ENCODE results near the gene DRAM2.

Gene DRAM2

GRCh38 chr1:111139956-111140679, at the start of gene DRAM2, which contains the start of gene CEPT1:
Gene DRAM2 (minus strand): TSS chr1:111140093. CDS start chr1:111131554, 8,539 bp downstream.
Gene CEPT1 (plus strand): TSS chr1:111140223. CDS start chr1:111147715, 7,492 bp downstream.
- peak within 1 kb of the TSS; percentile 87 for H3K4me3 ChIP-seq (ENCODE audit: low read length)
- DNase-seq (ENCODE audit: low read depth) = peak; percentile 96
- no peak for TF ChIP-seq CTCF (conservative IDR thresholded peaks at IDR 0.05; ENCODE audit: low read length)

- DNase-seq (ENCODE audit: low read depth) = no peak
- no peak overlapping the region for H3K4me3 ChIP-seq (ENCODE audit: low read length)
- no peak for TF ChIP-seq CTCF (conservative IDR thresholded peaks at IDR 0.05; ENCODE audit: low read length)
Measured at GRCh38 chr1:111184663-111185062, 44.8 kb upstream of the DRAM2 start.

GRCh38 chr1:111183308-111184069, 43.6 kb upstream of the DRAM2 start:
- TF ChIP-seq CTCF (conservative IDR thresholded peaks at IDR 0.05; ENCODE audit: low read length) = no peak
- no peak for DNase-seq (ENCODE audit: low read depth)
- H3K4me3 ChIP-seq (ENCODE audit: low read length) = no peak overlapping the region

GRCh38 chr1:111182052-111182451, 42.2 kb upstream of the DRAM2 start:
- H3K4me3 ChIP-seq (ENCODE audit: low read length) = no peak overlapping the region
- TF ChIP-seq CTCF (conservative IDR thresholded peaks at IDR 0.05; ENCODE audit: low read length) = no peak
- no peak for DNase-seq (ENCODE audit: low read depth)

- DNase-seq (ENCODE audit: low read depth) = no peak
- no peak overlapping the region for H3K4me3 ChIP-seq (ENCODE audit: low read length)
- TF ChIP-seq CTCF (conservative IDR thresholded peaks at IDR 0.05; ENCODE audit: low read length) = no peak
Measured at GRCh38 chr1:111179968-111180533, 40.2 kb upstream of the DRAM2 start.

- H3K4me3 ChIP-seq (ENCODE audit: low read length) = no peak overlapping the region
- DNase-seq (ENCODE audit: low read depth) = no peak
- no peak for TF ChIP-seq CTCF (conservative IDR thresholded peaks at IDR 0.05; ENCODE audit: low read length)
Measured at GRCh38 chr1:111176678-111177077, 36.8 kb upstream of the DRAM2 start.
